CD4-positive, alpha-beta T cell (primary cell): ENCODE results near the gene MPZ. TPM values are rescaled to one million over a fixed set of nuclear protein-coding genes. Genes with fewer than 3 reads are reported as not detected.
"Not testable (repeated sequence)": the region's sequence is repeated elsewhere in the genome, so short reads cannot be mapped to it uniquely, and the experiment has no call there.

Experiments
- ATAC-seq: fragments of 200-7000 bp; cut with Tn5 transposase; one replicate; pipeline ENCODE4 v1.10.0; 2022; ENCODE audit warnings: mild to moderate bottlenecking; ENCODE audit not compliant: poor library complexity
- CTCF ChIA-PET: fragments of 350-600 bp; sonication (Branson Sonifier 250); formaldehyde crosslinking; loops from one replicate; lab custom pipeline; 2021; ENCODE audit warnings: antibody characterized with exemption, inconsistent platforms; lab: Charles Lee
- POLR2A ChIA-PET: fragments of 350-600 bp; sonication (Branson Sonifier 250); formaldehyde crosslinking; loops from one replicate; lab custom pipeline; 2021; ENCODE audit warnings: antibody characterized with exemption, inconsistent platforms; lab: Charles Lee
- DNase-seq, 14 experiments: peaks; one replicate each; pipeline ENCODE4 v3.0.0-alpha.2; 2013 to 2020; ENCODE audit warnings: mixed read lengths in 2 of 14
- H3K27ac ChIP-seq, 2 donors: one replicate each; pipeline versions ENCODE4 v1.5.1 to v1.7.0; 2013; ENCODE audit warnings: low read length in 2 of 2, low read depth in 1 of 2, mild to moderate bottlenecking in 1 of 2
- H3K27me3 ChIP-seq, 2 experiments: 1 replicate in 1 of 2; 2 replicates in 1 of 2; pipeline versions ENCODE4 v1.6.1 to v1.7.0; 2013; ENCODE audit warnings: low read length in 2 of 2, control low read depth in 1 of 2, mild to moderate bottlenecking in 1 of 2, moderate library complexity in 1 of 2; ENCODE audit not compliant: insufficient read depth in 2 of 2, control insufficient read depth in 1 of 2
- H3K36me3 ChIP-seq: one replicate; pipeline ENCODE4 v1.6.1; 2013; ENCODE audit warnings: low read length, control low read depth; ENCODE audit not compliant: insufficient read depth
- H3K4me1 ChIP-seq: one replicate; pipeline ENCODE4 v1.6.1; 2013; ENCODE audit warnings: low read length, control low read depth; ENCODE audit not compliant: insufficient read depth
- H3K4me3 ChIP-seq: one replicate; pipeline ENCODE4 v1.5.1; 2013; ENCODE audit warnings: mild to moderate bottlenecking, low read length, moderate library complexity
- H3K9me3 ChIP-seq, 2 experiments: 1 replicate in 1 of 2; 2 replicates in 1 of 2; pipeline versions ENCODE4 v1.6.1 to v1.7.0; 2013; ENCODE audit warnings: low read length in 2 of 2, mild to moderate bottlenecking in 2 of 2, control low read depth in 1 of 2, moderate library complexity in 1 of 2; ENCODE audit not compliant: control insufficient read depth in 1 of 2, insufficient read depth in 1 of 2
- H3K27ac Mint-ChIP-seq: one replicate; pipeline ENCODE4 v1.8.0; 2020; ENCODE audit warnings: mixed read lengths
- H3K27me3 Mint-ChIP-seq: one replicate; pipeline ENCODE4 v1.8.0; 2021; ENCODE audit warnings: mixed read lengths
- H3K36me3 Mint-ChIP-seq: one replicate; pipeline ENCODE4 v1.8.0; 2021; ENCODE audit warnings: low read depth, mixed read lengths
- H3K4me1 Mint-ChIP-seq: one replicate; pipeline ENCODE4 v1.8.0; 2021; ENCODE audit warnings: low read depth, mixed read lengths
- H3K4me3 Mint-ChIP-seq: one replicate; pipeline ENCODE4 v1.8.0; 2020; ENCODE audit warnings: mild to moderate bottlenecking, mixed read lengths
- H3K9me3 Mint-ChIP-seq: one replicate; pipeline ENCODE4 v1.8.0; 2020; ENCODE audit warnings: mixed read lengths
- intact Hi-C, 2 experiments: fragments of 100-400 bp; cut with DNase I in 1 of 2; cut with micrococcal nuclease in 1 of 2; formaldehyde crosslinking; loops; one replicate each; pipeline versions ENCODE4 v1.15.1 to v1.9.0; 2023 to 2025; cut with DNase I, micrococcal nuclease
- total RNA-seq, 174 experiments: library from RNA in 2 of 174; stranded (reverse) in 2 of 174; gene quantifications; one replicate each; pipeline ENCODE4 v1.2.3 and lab custom pipeline; 2021 to 2026

MPZ gene
- total RNA-seq, 2 experiments from 2014 or later, result 3.1 to 3.2 TPM

GRCh38 chr1:161255955-161256520 lies 53.7 kb downstream of the MPZ start:
- H3K9me3 Mint-ChIP-seq, H3K27ac ChIP-seq, H3K4me3 ChIP-seq, DNase-seq, CTCF ChIA-PET, H3K4me1 Mint-ChIP-seq, H3K36me3 ChIP-seq, ATAC-seq, intact Hi-C loops, H3K27ac Mint-ChIP-seq, POLR2A ChIA-PET, H3K4me3 Mint-ChIP-seq: not testable (repeated sequence)
- peaks cover 15% of the 10 kb centered on the region for H3K36me3 Mint-ChIP-seq
- Histone ChIP-seq H3K9me3 (peaks cover 13 to 15% of the 10 kb centered on the region in 2 experiments), H3K27me3 (peaks cover 29 to 42% of the 10 kb centered on the region in 2 experiments), H3K4me1 (peaks cover 15% of the 10 kb centered on the region)
- peaks cover 65% of the 10 kb centered on the region for H3K27me3 Mint-ChIP-seq

GRCh38 chr1:161255302-161255701 lies 54.5 kb downstream of the MPZ start:
- H3K36me3 ChIP-seq, CTCF ChIA-PET, POLR2A ChIA-PET, intact Hi-C loops, H3K4me3 ChIP-seq, H3K27ac ChIP-seq, H3K9me3 Mint-ChIP-seq, H3K4me1 Mint-ChIP-seq, H3K4me3 Mint-ChIP-seq, ATAC-seq, DNase-seq, H3K27ac Mint-ChIP-seq: not testable (repeated sequence)
- peaks cover 15% of the 10 kb centered on the region for H3K36me3 Mint-ChIP-seq
- peaks cover 13 to 15% of the 10 kb centered on the region in 2 experiments for H3K9me3 ChIP-seq
- peaks cover 57% of the 10 kb centered on the region for H3K27me3 Mint-ChIP-seq
- H3K27me3 ChIP-seq, result peaks cover 21 to 36% of the 10 kb centered on the region in 2 experiments
- peaks cover 14% of the 10 kb centered on the region for H3K4me1 ChIP-seq

Other genes starting within 250 kb of the MPZ start
- gene ARHGAP30, start 240.1 kb downstream of the MPZ start, total RNA-seq, result 10 to 100 TPM; 76.6 to 78.9 TPM
- gene NECTIN4, start 220.4 kb downstream of the MPZ start, total RNA-seq, result under 1 TPM; 0.22 TPM
- gene KLHDC9, start 211.6 kb downstream of the MPZ start, total RNA-seq, result under 1 TPM in 1 of 2 experiments, not detected in 1; 0.41 TPM
- gene PFDN2, start 191.9 kb downstream of the MPZ start, total RNA-seq, result 10 to 100 TPM; 46.2 to 57.7 TPM
- gene NIT1, start 191.9 kb downstream of the MPZ start, total RNA-seq, result 10 to 100 TPM; 15.9 to 18.0 TPM
- 10 to 100 TPM; 35.5 to 36.6 TPM for gene DEDD, start 177.3 kb downstream of the MPZ start, total RNA-seq
- 10 to 100 TPM; 96.6 to 97.8 TPM for gene UFC1, start 156.0 kb downstream of the MPZ start, total RNA-seq
- 10 to 100 TPM; 44.4 to 45.6 TPM for gene USP21, start 150.5 kb downstream of the MPZ start, total RNA-seq
- 10 to 100 TPM; 28.6 to 31.5 TPM for gene PPOX, start 143.5 kb downstream of the MPZ start, total RNA-seq
- 10 to 100 TPM; 40.8 to 44.3 TPM for gene B4GALT3, start 132.5 kb downstream of the MPZ start, total RNA-seq
- gene ADAMTS4, start 110.9 kb downstream of the MPZ start, total RNA-seq, result under 1 TPM; 0.28 to 0.60 TPM
- gene NDUFS2, start 107.6 kb downstream of the MPZ start, total RNA-seq, result 10 to 100 TPM; 49.9 to 55.7 TPM
- 1 to 10 TPM; 2.0 TPM for gene FCER1G, start 94.7 kb downstream of the MPZ start, total RNA-seq
- gene APOA2, start 86.3 kb downstream of the MPZ start, total RNA-seq, result not detected
- gene TOMM40L, start 83.9 kb downstream of the MPZ start, total RNA-seq, result 1 to 10 TPM; 3.2 to 4.1 TPM
- not detected for gene NR1I3, start 71.8 kb downstream of the MPZ start, total RNA-seq
- not detected for gene PCP4L1, start 51.2 kb downstream of the MPZ start, total RNA-seq
- gene SDHC, start 4.4 kb upstream of the MPZ start, total RNA-seq, result 10 to 100 TPM; 33.0 to 37.2 TPM
- not detected for gene CFAP126, start 57.9 kb upstream of the MPZ start, total RNA-seq
- gene FCGR2A, start 195.5 kb upstream of the MPZ start, total RNA-seq, result under 1 TPM; 0.63 to 0.89 TPM
- gene HSPA6, start 214.6 kb upstream of the MPZ start, total RNA-seq, result 1 to 10 TPM in 1 of 2 experiments, under 1 TPM in 1; 0.78 to 1.0 TPM
- gene FCGR3A, start 239.8 kb upstream of the MPZ start, total RNA-seq, result under 1 TPM; 0.25 to 0.34 TPM